Ishikawa (cell line): ENCODE data around the gene NOSIP.

ENCODE experiments used
- CEBPB ChIP-seq: IDR thresholded peaks from 2 replicates; pipeline ENCODE4 v1.6.1; 2012
- EGR1 ChIP-seq: IDR thresholded peaks from 2 replicates; pipeline ENCODE4 v1.6.1; 2012
- EP300 ChIP-seq: IDR thresholded peaks from 2 replicates; pipeline ENCODE4 v1.6.1; 2012; ENCODE audit warnings: borderline replicate concordance
- MAX ChIP-seq: IDR thresholded peaks from 2 replicates; pipeline ENCODE4 v1.6.1; 2012
- TAF1 ChIP-seq: IDR thresholded peaks from 2 replicates; pipeline ENCODE4 v1.6.1; 2012; ENCODE audit warnings: low read depth, mild to moderate bottlenecking
- TCF12 ChIP-seq: IDR thresholded peaks from 2 replicates; pipeline ENCODE4 v1.6.1; 2012; ENCODE audit warnings: low read depth
- YY1 ChIP-seq: IDR thresholded peaks from 2 replicates; pipeline ENCODE4 v1.6.1; 2012; ENCODE audit warnings: low read depth
- ZBTB7A ChIP-seq: IDR thresholded peaks from 2 replicates; pipeline ENCODE4 v1.6.1; 2012; ENCODE audit warnings: low read depth
- TF ChIP-seq, protein P1 (sequence below): IDR thresholded peaks from 2 replicates; pipeline ENCODE4 v1.6.1; 2012; ENCODE audit warnings: low read depth, mild to moderate bottlenecking
- TF ChIP-seq, protein P2 (sequence below): IDR thresholded peaks from 2 replicates; pipeline ENCODE4 v1.6.1; 2012

DNA sequence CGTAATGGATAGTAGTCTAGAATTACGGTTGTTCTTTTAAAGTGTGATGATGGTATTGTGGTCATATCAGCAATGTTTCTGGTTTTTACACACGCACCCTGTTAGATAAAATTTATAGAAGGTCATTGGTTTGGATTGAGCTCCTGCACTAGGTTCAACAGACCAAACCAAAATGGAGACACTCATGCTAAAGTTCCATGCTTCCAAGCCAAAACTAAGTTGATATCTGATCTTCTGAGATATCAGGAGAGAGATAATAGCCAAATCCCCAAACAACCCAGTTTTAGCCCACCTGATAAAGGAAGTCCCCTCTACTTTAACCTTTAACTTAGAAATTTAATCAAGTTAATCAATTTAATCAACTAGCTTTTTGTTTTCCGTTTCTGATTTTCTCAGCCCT lies 1.2 kb downstream of the NOSIP start:
- TF ChIP-seq EP300 (no peak), TAF1 (no peak), YY1 (no peak), MAX (no peak), ZBTB7A (no peak), EGR1 (no peak), CEBPB (no peak), TCF12 (no peak)
- TF ChIP-seq, protein P1, sequence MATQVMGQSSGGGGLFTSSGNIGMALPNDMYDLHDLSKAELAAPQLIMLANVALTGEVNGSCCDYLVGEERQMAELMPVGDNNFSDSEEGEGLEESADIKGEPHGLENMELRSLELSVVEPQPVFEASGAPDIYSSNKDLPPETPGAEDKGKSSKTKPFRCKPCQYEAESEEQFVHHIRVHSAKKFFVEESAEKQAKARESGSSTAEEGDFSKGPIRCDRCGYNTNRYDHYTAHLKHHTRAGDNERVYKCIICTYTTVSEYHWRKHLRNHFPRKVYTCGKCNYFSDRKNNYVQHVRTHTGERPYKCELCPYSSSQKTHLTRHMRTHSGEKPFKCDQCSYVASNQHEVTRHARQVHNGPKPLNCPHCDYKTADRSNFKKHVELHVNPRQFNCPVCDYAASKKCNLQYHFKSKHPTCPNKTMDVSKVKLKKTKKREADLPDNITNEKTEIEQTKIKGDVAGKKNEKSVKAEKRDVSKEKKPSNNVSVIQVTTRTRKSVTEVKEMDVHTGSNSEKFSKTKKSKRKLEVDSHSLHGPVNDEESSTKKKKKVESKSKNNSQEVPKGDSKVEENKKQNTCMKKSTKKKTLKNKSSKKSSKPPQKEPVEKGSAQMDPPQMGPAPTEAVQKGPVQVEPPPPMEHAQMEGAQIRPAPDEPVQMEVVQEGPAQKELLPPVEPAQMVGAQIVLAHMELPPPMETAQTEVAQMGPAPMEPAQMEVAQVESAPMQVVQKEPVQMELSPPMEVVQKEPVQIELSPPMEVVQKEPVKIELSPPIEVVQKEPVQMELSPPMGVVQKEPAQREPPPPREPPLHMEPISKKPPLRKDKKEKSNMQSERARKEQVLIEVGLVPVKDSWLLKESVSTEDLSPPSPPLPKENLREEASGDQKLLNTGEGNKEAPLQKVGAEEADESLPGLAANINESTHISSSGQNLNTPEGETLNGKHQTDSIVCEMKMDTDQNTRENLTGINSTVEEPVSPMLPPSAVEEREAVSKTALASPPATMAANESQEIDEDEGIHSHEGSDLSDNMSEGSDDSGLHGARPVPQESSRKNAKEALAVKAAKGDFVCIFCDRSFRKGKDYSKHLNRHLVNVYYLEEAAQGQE: no peak
- TF ChIP-seq, protein P2, sequence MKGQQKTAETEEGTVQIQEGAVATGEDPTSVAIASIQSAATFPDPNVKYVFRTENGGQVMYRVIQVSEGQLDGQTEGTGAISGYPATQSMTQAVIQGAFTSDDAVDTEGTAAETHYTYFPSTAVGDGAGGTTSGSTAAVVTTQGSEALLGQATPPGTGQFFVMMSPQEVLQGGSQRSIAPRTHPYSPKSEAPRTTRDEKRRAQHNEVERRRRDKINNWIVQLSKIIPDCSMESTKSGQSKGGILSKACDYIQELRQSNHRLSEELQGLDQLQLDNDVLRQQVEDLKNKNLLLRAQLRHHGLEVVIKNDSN: no peak
